Upper lobe of left lung (tissue), 4 donors: ENCODE measurements around the gene BRPF1.

Experiments used
- CTCF ChIP-seq, 6 experiments: fragments of 450-650 bp in 4 of 6; fragments of 200-600 bp in 2 of 6; sonication (generic) in 2 of 6; IDR thresholded peaks; one replicate each; pipeline ENCODE4 v1.5.1; 2016 to 2019; ENCODE audit warnings: antibody characterized with exemption in 6 of 6
- POLR2A ChIP-seq, 4 donors: fragments of 450-650 bp; IDR thresholded peaks; one replicate each; pipeline ENCODE4 v1.5.1; 2016 to 2017; ENCODE audit warnings: antibody characterized with exemption in 4 of 4, mild to moderate bottlenecking in 2 of 4
- POLR2AphosphoS5 ChIP-seq, 2 donors: sonication (generic); formaldehyde crosslinking; IDR thresholded peaks; one replicate each; pipeline ENCODE4 v1.5.1; 2017; ENCODE audit warnings: antibody characterized with exemption in 2 of 2

- no peak for TF ChIP-seq POLR2A (IDR thresholded peaks at IDR 0.05)
- TF ChIP-seq CTCF (IDR thresholded peaks at IDR 0.05) = no peak
- TF ChIP-seq POLR2AphosphoS5 (IDR thresholded peaks at IDR 0.05) = no peak
These were observed 30.4 kb downstream of the BRPF1 start for GRCh38 chr3:9761919-9762318.
